Activated CD8-positive, alpha-beta T cell treated with anti-CD3 and anti-CD28 coated beads for 36 hours (primary cell): ENCODE measurements around the gene KDM4C. TPM values are rescaled to one million over a fixed set of nuclear protein-coding genes. Genes with fewer than 3 reads are reported as not detected.

Experiments used
- ATAC-seq: fragments of 200-7000 bp; cut with Tn5 transposase; one replicate; pipeline ENCODE4 v1.10.0; 2021; ENCODE audit warnings: mild to moderate bottlenecking, moderate library complexity
- CTCF ChIA-PET: fragments of 350-600 bp; sonication (Branson Sonifier 250); formaldehyde crosslinking; loops from one replicate; lab custom pipeline; 2021; ENCODE audit warnings: antibody characterized with exemption; lab: Charles Lee
- POLR2A ChIA-PET: fragments of 350-600 bp; sonication (Branson Sonifier 250); formaldehyde crosslinking; loops from one replicate; lab custom pipeline; 2021; ENCODE audit warnings: antibody characterized with exemption; lab: Charles Lee
- DNase-seq: peaks from one replicate; pipeline ENCODE4 v3.0.0-alpha.2; 2020
- H3K27ac Mint-ChIP-seq: one replicate; pipeline ENCODE4 v1.8.0; 2021; ENCODE audit warnings: mild to moderate bottlenecking, mixed read lengths
- H3K27me3 Mint-ChIP-seq: one replicate; pipeline ENCODE4 v1.8.0; 2021; ENCODE audit warnings: mixed read lengths
- H3K36me3 Mint-ChIP-seq: one replicate; pipeline ENCODE4 v1.8.0; 2021; ENCODE audit warnings: low read depth, mixed read lengths
- H3K4me1 Mint-ChIP-seq: one replicate; pipeline ENCODE4 v1.8.0; 2021; ENCODE audit warnings: low read depth, mixed read lengths
- H3K4me3 Mint-ChIP-seq: one replicate; pipeline ENCODE4 v1.8.0; 2021; ENCODE audit warnings: mild to moderate bottlenecking, moderate library complexity, mixed read lengths
- H3K9me3 Mint-ChIP-seq: one replicate; pipeline ENCODE4 v1.8.0; 2021; ENCODE audit warnings: mixed read lengths
- CTCF ChIP-seq: fragments of 200-600 bp; IDR thresholded peaks from one replicate; pipeline ENCODE4 v1.8.0; 2022; ENCODE audit warnings: antibody characterized with exemption, mild to moderate bottlenecking
- intact Hi-C: fragments of 100-400 bp; cut with micrococcal nuclease; formaldehyde crosslinking; loops from one replicate; pipeline ENCODE4 v1.10.0; 2022
- total RNA-seq, 2 experiments: library from RNA; stranded (reverse); gene quantifications; one replicate each; pipeline ENCODE4 v1.2.3, GENCODE V29; 2021

The KDM4C gene
- total RNA-seq, 2 experiments from 2014 or later, result 31.1 to 32.9 TPM

- ATAC-seq (no peak), DNase-seq (no peak)
- ChIA-PET POLR2A (no interaction called here), CTCF (interaction anchor here (0.7 kb wide), 1 partner anchor 10 kb away, joined by 5 read pairs; no protein-coding TSS in a partner anchor)
- TF ChIP-seq CTCF, result no peak
- Mint-ChIP-seq H3K9me3 (no peaks in the 10 kb centered on the region), H3K27ac (no peak overlapping the region), H3K36me3 (peaks cover 11% of the 10 kb centered on the region), H3K4me3 (no peak overlapping the region), H3K4me1 (peaks cover 9% of the 10 kb centered on the region), H3K27me3 (no peaks in the 10 kb centered on the region)
- intact Hi-C loops, result no loop called here
These were observed 284.4 kb downstream of the KDM4C start for GRCh38 chr9:7042124-7042523.

GRCh38 chr9:7045361-7045760 lies 287.6 kb downstream of the KDM4C start:
- intact Hi-C loops, result no loop called here
- Mint-ChIP-seq H3K36me3 (peaks cover 16% of the 10 kb centered on the region), H3K9me3 (no peaks in the 10 kb centered on the region), H3K27ac (no peak overlapping the region), H3K4me1 (peaks cover 9% of the 10 kb centered on the region), H3K4me3 (no peak overlapping the region), H3K27me3 (no peaks in the 10 kb centered on the region)
- no peak for TF ChIP-seq CTCF
- POLR2A ChIA-PET, result no interaction called here
- ATAC-seq (no peak), DNase-seq (no peak)
- CTCF ChIA-PET, result no interaction called here

- H3K36me3 Mint-ChIP-seq, result peaks cover 15% of the 10 kb centered on the region
- no peak overlapping the region for H3K4me3 Mint-ChIP-seq
- DNase-seq, result no peak
- no peaks in the 10 kb centered on the region for H3K9me3 Mint-ChIP-seq
- peaks cover 8% of the 10 kb centered on the region for H3K4me1 Mint-ChIP-seq
- H3K27me3 Mint-ChIP-seq, result no peaks in the 10 kb centered on the region
- CTCF ChIA-PET, result interaction anchor here (1.4 to 3.4 kb wide), 6 partner anchors 13 to 225 kb away, joined by 3 to 22 read pairs (median 6); no protein-coding TSS in a partner anchor
- no peak for TF ChIP-seq CTCF
- no peak overlapping the region for H3K27ac Mint-ChIP-seq
- ATAC-seq, result no peak
- POLR2A ChIA-PET, result no interaction called here
- intact Hi-C loops, result loop anchor here (10.0 kb wide), 2 partner anchors 227 to 483 kb away; no protein-coding TSS in a partner anchor
These were observed 293.9 kb downstream of the KDM4C start for GRCh38 chr9:7051711-7052110.

- intact Hi-C loops, result loop anchor here (10.0 kb wide), 2 partner anchors 229 to 481 kb away; no protein-coding TSS in a partner anchor
These were observed 296.1 kb downstream of the KDM4C start for GRCh38 chr9:7053903-7054302.

More at GRCh38 chr9:7053903-7054302, 296.1 kb downstream of the KDM4C start:
- Mint-ChIP-seq H3K27me3 (no peaks in the 10 kb centered on the region), H3K4me1 (peaks cover 8% of the 10 kb centered on the region), H3K9me3 (no peaks in the 10 kb centered on the region), H3K4me3 (no peak overlapping the region), H3K36me3 (peaks cover 11% of the 10 kb centered on the region), H3K27ac (no peak overlapping the region)
- ATAC-seq, result no peak
- no peak for DNase-seq
- POLR2A ChIA-PET, result no interaction called here
- no peak for TF ChIP-seq CTCF
- CTCF ChIA-PET, result interaction anchor here (1.2 to 2.9 kb wide), 4 partner anchors 129 to 481 kb away, joined by 5 to 22 read pairs (median 6); no protein-coding TSS in a partner anchor
